Muscle of arm (tissue), 12 donors: Measurements from ENCODE around the gene ALDOC. TPM values are rescaled to one million over a fixed set of nuclear protein-coding genes. Genes with fewer than 3 reads are reported as not detected.

ENCODE experiments used
- DNase-seq: peaks from one replicate; pipeline ENCODE4 v3.0.0-alpha.2; 2013
- polyA plus RNA-seq, 12 donors: library from polyadenylated mRNA; unstranded; fragments of 120-200 nt; gene quantifications; one replicate each; pipeline ENCODE4 v1.2.1, GENCODE V29; 2013; ENCODE audit not compliant: insufficient read length in 12 of 12

The ALDOC gene
- polyA plus RNA-seq, 12 donors: 0.85 to 7.5 (median 2.1) TPM; not detected in 2

GRCh38 chr17:28552176-28552999 lies 24.3 kb downstream of the ALDOC start, which contains the start of gene UNC119:
UNC119 (minus strand) TSS chr17:28552624; CDS start chr17:28552557, 67 bp downstream.
- peak; percentile 76 for DNase-seq

GRCh38 chr17:28551421-28552175 lies 25.1 kb downstream of the ALDOC start:
- DNase-seq: peak; percentile 22

GRCh38 chr17:28550858-28551257 lies 25.8 kb downstream of the ALDOC start:
- no peak for DNase-seq

GRCh38 chr17:28549236-28550132 lies 27.2 kb downstream of the ALDOC start:
- no peak for DNase-seq

DNA sequence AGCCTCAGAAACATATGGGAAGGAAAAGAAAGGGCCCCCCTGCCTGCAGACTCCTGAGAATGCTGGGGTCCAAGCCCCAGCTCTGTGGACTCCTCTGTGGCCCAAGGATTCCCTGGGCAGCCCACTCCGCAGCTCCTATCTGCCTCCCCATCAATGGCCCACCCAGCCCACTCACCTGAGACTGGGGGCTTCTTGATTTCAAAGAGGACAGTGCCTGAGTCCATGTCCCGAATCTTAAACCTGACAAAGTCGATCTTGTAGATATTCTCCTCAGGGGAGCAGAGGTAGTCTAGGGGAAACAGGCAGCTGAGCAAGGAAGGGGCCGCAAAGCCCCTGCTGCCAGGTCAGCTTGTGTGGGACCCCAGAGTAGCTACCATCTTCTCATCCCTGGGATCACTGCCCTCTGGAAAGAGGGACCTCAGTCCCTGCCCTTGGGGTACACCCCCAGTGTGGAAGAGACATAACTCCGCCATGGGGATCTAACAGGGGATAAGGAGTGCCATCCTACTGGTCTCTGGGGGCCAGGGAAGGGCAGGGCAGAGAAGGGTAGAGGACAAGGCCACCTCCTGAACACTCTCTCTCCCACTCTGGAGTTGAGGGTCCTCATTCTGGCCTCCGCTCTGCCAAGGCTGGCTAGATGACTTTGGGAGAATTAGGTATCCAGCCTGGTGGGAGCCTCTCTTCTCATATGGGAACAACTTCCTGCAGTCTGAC lies 28.1 kb downstream of the ALDOC start:
- no peak for DNase-seq

- DNase-seq: peak; percentile 51
Measured at GRCh38 chr17:28547623-28548416, 28.9 kb downstream of the ALDOC start.

DNA sequence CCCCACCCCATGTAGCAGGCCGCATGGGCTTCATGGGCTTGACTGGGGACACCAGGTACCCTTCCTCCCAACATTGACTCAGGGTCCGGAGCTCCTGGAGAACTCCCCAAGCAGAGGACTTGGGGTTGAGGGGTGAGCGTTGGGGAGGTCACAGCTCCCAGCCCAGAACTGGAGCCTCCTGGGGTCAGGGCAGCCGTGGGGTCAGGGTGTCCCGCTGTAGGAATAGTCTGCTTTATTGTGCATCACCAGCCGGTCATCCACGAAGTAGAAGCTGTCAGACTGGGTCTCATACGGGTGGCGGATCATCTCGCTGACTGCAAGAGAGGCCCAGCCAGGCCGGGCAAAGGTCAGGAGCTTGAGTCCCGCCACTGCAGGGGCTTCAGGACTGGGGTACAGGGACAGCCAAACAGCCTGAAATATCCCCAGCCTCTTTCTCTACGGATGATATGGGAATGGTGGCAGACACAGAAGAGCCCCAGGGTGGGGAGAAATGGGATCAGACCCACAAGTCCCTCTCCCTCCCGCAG lies 29.5 kb downstream of the ALDOC start:
- no peak for DNase-seq

- no peak for DNase-seq
Measured at GRCh38 chr17:28545787-28546415, 30.8 kb downstream of the ALDOC start.

- DNase-seq: no peak
Measured at GRCh38 chr17:28545141-28545503, 31.6 kb downstream of the ALDOC start.

DNA sequence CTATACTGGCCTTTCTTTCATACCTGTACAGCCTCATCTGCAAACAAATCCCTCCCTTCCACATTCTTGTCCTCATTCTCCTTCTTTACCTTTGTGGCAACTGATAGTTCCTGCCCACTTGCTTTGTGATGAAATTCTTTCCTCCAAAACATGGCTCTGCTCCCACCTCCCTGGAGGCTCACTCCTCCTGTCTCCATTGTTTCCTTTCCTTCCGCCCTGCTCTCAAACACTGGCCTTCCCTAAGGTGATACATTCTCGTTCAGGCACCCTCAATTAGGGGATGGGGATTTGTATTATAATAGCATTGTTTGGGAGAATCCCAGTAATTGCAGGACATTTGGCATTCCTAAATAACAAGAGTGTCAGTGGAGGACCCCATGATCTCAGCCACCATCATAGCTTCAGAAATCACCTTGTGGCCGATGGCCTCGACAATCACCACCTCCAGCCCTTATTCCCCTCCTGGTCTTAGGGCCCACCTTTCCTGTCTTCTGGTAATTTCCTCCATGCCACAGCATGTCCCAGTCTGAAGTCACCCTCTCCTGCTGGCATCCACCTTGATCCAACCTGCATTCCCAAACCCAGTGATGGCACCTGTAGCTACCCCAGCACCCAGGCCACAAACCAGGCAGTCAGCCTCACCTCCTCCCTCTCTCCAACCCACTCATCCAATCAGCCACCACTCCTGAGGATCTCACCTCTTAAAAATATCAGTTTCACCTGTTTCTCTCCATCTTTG lies 32.1 kb downstream of the ALDOC start:
- no peak for DNase-seq

GRCh38 chr17:28541439-28541838 lies 35.3 kb downstream of the ALDOC start:
- DNase-seq: no peak

- DNase-seq: no peak
Measured at GRCh38 chr17:28540231-28540630, 36.5 kb downstream of the ALDOC start.

- no peak for DNase-seq
Measured at GRCh38 chr17:28538296-28538895, 38.3 kb downstream of the ALDOC start.

- DNase-seq: no peak
Measured at GRCh38 chr17:28537219-28537610, 39.5 kb downstream of the ALDOC start.

DNA sequence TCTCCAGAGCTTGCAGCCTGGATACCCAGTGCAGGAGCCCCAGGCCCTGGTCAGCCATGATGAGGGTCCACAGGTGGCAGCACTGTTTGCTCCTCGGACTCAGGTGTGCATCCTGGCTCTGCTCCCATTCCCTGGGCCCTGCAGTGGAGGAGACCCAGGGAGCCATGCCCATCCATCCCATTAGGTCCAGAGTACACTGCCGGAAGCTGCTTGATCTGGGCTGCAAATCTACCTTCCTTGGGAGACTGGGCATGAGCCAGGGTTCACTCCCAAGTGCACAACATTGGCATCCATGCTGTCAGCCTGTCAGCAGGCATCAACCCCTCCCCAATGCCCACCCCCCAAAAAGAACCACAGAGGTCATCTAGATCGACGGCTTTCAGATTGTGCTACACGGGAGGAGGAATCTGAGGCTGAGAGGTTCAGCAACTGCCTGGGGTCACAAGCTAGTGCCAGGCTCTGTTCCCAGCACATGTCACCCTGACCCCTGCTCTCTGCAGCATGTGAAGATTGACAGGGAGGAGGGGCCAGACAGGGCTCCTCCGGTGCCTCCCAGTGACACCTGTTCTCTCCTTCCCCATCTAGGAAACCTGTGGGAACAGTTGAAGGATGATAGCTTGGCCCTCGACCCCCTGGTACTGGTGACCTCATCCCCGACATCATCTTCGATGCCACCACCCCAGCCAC lies 40.0 kb downstream of the ALDOC start:
- DNase-seq: no peak

DNA sequence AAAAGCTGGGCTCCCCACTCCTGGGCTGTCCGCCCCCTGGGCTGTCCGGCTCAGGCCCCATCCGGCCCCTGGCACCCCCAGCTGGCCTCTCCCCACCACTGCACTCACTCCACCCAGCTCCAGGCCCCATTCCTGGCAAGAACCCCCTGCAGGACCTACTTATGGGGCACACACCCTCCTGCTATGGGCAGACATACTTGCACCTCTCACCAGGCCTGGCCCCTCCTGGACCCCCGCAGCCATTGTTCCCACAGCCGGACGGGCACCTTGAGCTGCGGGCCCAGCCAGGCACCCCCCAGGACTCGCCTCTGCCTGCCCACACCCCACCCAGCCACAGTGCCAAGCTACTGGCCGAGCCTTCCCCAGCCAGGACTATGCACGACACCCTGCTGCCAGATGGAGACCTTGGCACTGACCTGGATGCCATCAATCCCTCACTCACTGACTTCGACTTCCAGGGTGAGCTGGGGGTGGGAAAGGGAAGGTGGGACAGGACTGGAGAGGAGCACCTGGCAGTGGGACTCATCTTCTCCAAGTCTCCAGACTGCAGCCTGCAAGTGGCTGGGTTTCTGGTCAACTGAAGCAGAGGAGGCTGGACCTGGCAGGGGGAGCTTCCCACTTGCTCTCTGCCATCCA lies 41.8 kb downstream of the ALDOC start:
- DNase-seq: no peak

DNA sequence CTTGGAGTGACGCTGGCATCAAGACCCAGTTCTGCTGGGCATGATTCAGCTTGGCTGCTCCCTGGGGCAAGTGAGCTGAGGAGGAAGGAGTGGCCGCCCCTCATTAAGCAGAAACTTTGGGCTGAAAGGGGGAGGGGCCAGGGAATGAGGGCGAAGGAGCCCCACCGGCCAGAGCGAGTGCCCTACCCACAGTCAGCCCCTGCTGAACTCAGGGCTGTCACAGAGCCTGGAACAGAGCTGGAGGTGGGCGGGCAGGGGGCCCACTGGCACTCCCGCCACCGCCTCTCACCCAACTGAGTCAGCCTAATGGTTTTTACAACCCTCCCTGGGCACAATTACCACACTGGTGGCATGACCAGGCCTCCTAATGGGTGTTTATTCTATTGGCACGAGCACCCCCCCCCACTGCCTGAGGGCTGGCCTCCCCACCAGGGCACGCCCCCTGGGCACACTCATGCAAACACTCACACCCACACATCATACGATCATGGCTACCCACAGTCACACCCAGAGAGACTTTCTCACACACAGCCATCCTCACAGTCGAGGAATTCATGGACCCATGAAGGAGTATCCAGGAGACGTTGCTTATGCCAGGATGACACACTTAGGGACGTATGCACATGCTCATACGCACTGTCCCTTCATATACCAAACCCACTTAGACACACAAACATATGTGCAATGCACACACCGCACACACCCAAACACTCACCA lies 43.4 kb downstream of the ALDOC start:
- DNase-seq: no peak
